SIG-M5 treated with dmso at 0.1 percent for 504 hours (cell line): ENCODE measurements around the gene UNC93A.
"Not testable (repeated sequence)": the region's sequence is repeated elsewhere in the genome, so short reads cannot be mapped to it uniquely, and the experiment has no call there.

Experiments used
- DNase-seq: peaks from one replicate; lab custom pipeline; 2025; ENCODE audit not compliant: unreplicated experiment; lab: John Stamatoyannopoulos, UW

Gene UNC93A

DNA sequence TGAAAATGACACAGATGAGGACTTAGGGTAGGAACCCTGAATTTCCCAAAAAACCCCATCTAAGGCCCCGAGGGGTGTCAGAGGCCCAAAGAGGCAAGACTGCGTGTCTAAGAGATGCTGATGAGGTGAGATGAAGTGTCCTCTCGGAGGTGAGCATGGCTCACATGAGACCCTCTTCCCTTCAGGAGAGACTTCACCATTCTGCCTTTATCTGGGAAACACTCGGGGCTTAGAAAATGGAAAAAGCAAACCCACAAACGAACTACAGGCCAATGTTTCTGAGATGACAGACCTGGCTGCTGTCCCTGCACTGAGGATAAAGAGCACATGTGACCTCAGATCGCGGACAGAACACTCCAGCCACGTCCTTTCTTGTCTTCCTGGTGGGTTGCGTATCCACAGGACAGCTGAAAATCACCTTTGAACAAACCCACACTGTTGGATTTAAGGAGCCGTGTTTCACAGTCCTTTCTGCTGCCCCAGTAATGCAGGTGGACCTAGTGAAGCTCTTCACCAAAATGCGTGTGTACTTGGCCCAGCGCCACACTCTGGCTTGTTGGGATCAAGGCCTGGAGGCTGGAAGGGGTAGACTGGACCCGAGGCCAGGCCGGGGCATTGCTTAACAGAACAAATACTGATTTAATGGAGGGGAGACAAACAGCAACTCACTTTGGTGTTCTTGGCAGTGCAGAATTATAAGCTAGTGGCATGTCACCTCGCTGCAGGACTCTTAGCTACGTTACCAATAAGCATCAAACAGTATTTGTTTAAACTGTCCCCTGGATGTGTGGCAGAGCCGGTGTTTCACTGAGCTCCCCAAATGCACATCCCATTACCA, 18.5 kb downstream of the UNC93A start:
- DNase-seq: not testable (repeated sequence)

DNA sequence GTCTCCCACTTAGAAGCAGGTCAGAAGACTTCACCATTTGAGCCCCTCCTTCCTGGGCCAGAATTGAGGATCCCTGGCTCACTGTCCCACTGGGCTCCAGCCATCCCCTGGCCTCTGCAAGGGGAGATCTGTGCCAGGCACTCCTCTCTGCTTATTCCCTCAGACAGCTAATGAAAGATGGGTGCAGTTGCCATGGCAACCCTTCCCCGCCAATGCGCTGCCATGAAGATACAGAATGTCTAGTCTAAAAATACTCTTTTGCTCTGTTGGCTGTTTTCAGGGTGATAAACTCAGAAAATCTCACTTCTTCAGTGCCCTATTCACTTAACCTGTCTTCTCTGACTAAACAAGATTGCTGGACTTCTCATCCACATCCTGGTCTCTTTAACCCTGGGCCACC, 20.2 kb downstream of the UNC93A start:
- DNase-seq: no peak

DNA sequence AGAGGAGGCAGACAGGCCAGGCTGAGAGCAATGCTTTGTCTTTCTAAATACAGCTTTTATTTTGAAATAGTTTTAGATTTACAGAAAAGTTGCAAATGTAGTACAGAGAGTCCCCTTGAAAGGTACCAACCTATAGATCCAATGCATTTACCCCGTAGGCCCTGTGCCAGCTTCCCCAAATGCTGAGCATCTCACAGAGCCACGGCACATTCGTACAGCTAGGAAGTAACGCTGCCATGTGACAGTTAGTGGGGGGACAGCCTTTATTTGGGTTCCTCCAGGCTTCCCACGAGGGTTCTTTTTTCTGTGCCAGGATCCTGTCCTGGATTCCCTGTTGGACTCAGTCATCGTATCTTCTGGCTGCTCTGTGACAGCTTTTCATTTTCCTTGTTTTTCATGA, 20.6 kb downstream of the UNC93A start:
- DNase-seq: not testable (repeated sequence)

DNA sequence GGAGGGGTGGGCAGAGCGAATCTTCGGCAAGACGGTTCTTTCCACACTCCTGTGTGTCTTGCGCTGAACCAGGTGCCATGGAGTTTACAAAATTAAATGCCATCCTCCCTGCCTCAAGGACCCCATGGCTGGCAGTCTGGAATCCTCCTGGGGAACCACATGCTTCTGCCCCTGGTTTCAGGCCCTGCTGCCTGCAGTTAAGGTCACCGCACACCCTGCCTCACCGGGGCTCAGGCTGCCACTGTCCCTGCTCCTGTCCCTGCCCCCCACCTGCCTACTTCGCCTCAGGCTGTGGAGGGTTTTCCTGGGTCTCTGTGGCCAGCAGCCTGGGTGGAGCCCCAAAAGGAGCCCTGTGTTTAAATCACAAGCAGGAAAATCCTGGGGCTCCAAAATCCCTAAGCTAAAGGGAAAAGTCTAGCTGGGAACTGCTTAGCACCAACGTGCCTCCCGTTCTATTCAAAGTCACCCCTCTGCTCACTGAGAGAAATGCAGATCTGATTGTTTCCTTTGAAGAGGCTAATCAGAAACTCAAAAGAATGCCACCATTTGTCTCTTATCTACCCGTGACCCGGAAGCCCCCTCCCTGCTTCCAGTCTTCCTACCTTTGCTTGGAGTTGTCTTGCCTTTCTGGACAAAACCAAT, 23.2 kb downstream of the UNC93A start:
- no peak for DNase-seq

DNA sequence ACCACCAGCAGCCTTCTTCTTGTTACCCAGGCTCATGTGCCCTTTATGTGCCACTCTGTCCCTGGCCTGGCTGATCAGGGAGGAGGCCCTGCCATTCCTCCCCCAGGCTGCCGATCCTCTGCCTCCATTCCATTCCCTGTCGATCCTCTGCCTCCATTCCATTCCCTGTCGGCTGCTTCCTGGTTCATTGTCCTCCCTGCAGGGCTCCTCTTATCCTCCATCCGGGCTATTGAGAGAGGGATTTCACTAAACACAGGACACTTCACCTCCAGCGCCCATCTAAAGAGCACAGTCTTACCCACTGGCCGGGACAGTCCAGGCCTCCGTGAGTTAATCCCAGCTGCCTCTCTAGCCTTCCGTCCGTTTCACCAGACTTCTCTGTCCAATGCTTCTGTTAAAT, 26.1 kb downstream of the UNC93A start:
- DNase-seq: no peak

- not testable (repeated sequence) for DNase-seq
These were observed 27.2 kb downstream of the UNC93A start for GRCh38 chr6:167318354-167318753.

- not testable (repeated sequence) for DNase-seq
These were observed 27.7 kb downstream of the UNC93A start for GRCh38 chr6:167318856-167319255.

DNA sequence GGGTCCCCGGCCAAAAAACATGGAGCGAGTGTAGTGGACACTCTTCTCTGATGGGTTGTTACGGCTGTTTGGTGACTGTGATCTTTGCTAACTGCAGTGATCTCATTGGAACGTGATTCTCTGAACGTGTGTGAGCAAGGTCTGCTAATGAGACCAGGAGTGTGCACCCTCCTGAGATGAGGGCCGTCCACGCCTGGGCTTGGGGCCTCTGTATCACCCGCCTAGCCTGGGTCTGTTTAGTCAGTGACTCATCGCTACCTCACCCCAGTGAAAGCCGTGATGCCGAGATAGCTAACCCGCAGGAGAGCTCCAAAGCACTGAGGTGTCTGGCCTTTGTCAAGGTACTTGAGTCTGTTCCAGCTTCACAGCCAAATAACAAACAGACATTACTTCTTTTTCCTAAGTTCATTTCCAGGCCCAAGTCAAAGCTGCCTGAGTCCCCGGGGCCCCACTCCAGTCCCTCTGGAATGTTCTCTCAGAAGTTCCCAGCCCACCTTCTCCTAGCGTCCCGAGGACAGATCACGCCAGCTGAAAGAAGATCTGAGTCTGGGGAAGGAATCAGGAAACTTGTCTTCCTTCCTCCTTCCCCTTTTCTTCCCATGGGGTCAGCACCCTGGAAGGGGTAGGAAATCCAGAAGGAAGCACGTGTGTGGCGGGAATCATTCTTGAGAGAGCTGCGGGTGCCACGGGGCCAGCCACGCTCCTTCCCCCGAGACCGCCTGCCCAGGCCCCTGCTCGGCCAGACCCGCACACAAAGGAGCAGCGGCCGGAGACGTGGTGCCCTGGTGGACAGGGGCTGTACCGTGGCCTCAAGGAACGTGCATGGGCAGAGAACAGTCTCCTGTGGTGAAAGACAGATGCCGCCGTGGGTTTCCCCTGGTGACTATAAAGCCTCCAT, 29.0 kb downstream of the UNC93A start:
- DNase-seq: not testable (repeated sequence)

DNA sequence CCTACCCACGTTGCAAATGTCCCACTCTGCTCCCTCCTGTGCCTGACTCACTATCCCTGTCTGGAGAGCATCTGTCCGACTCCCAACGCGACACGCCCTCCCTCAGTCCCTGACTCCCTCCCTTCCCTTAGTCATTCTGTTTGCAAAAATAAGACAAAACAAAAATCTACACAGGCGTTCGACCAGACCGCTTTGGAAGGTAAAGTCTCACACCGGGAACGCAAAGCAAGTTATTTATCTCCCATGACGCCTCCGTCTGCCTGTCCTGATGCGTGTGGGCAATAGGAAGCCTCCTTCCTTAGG, 29.6 kb downstream of the UNC93A start:
- DNase-seq: not testable (repeated sequence)

DNA sequence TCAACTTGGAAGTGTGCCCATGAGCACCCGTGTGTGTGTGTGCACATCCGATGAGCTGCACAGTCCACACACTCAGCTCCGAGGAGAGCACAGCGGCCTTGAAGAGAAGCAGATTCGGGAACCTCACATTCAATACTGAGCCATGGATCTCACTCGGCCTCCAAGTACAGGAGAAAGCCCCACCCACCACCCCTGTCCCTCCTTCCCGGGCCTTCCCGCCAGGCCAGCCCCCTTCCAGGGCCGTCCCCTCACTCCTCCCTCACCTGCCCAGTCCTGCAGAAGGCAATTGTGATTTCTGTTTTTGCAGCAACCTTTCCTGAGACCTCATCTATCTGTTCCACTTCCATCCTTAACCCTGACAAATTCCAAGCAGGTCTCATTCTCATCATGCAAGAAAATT, 30.1 kb downstream of the UNC93A start:
- DNase-seq: not testable (repeated sequence)

- DNase-seq: no peak
These were observed 32.0 kb downstream of the UNC93A start for GRCh38 chr6:167323111-167323510.

- no peak for DNase-seq
These were observed 33.0 kb downstream of the UNC93A start for GRCh38 chr6:167324111-167324510.

GRCh38 chr6:167325766-167326165, 34.7 kb downstream of the UNC93A start:
- no peak for DNase-seq

DNA sequence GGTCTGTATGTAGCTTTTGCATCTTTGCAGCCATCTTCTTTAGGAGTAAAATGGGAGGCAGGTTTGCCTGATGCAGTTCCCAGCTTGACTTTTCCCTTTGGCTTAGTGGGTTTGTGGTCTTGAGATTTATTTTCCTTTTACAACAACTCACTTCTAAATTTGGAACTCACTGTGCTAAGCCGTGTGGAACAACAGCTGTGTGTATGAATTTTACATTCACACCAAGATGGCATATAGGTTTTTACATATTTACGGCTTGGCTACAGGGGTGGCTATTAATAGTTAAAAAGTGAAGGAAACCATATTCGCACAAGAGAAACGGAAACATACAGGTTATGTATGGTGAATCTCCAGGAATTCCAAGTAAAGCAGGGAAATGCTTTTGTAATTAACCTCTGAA, 36.3 kb downstream of the UNC93A start:
- DNase-seq: no peak

GRCh38 chr6:167328086-167328485, 37.0 kb downstream of the UNC93A start:
- DNase-seq: no peak

- no peak for DNase-seq
These were observed 37.9 kb downstream of the UNC93A start for GRCh38 chr6:167329014-167329413.

DNA sequence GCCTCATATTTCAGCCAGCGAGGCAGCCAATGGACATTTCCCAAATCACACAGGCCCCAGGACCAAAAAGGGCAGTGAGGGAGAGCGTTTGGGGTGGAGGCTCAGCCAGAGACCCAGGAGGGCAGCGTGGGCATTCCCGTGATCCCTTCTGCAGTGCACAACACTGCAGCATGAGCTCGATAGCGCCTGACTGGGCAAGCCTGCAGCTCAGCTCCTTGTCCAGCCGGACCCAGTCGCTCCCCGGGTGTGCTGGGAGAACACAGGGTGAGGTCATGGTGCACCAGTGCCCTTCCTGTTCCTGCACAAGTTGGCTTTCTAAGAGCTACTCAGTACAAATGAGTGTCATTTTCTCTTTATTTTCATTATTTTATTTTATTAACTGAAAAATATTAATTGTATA, 39.6 kb downstream of the UNC93A start:
- no peak for DNase-seq

DNA sequence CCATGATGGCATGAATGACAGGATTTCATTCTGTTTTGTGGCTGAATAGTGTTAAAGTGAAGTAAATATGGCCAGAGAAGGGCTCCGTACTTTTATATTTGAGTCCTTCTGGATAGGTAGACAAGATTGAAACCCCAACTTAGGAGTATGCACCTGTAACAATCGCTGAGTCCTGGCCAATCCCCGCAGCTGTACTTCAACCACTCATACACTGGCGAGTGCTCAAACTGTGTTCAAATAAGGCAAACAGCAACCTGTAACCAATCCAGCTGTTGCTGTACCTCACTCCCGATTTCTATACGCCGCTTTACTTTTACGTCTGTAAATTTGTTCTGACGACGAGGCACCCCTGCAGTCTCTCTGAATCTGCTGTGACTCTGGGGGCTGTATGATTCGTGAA, 40.5 kb downstream of the UNC93A start:
- no peak for DNase-seq

DNA sequence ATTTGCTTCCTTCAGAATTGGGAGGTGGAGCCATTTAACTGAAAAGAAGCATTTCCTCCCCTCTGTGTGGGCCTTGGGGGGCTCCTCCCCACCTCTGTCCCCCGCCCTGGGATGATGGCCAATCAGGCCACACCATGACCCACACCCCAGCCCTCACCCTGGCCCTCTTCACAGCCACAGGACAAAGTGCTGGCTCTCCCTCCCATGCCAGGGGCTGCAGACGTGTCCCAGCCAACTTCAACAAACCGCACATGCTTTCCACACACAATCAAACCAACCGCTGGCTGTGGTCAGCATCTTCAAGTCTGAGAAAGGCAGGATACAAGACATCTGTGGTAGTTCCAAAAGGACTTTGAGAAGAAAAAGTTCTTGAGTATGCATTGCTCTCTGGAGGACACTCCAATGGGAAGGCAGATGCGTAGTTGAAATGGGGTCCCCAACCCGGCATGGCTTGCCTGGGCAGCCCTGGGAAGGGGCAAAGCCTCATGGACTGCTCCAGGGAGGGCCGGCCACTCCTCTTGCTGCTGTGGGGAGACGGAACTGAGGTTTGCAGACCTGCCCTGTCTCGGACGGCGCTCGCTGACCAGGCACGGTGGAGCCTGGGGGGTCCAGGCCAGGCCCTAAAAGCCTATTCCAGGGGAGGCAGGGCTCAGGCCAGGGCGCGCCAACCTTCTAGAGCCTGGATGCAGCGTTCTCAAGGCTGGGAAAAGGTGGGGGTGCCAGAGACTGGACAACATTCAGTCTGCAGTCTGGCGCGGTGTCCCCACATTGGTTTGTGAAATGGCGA, 45.9 kb downstream of the UNC93A start:
- DNase-seq: no peak

DNA sequence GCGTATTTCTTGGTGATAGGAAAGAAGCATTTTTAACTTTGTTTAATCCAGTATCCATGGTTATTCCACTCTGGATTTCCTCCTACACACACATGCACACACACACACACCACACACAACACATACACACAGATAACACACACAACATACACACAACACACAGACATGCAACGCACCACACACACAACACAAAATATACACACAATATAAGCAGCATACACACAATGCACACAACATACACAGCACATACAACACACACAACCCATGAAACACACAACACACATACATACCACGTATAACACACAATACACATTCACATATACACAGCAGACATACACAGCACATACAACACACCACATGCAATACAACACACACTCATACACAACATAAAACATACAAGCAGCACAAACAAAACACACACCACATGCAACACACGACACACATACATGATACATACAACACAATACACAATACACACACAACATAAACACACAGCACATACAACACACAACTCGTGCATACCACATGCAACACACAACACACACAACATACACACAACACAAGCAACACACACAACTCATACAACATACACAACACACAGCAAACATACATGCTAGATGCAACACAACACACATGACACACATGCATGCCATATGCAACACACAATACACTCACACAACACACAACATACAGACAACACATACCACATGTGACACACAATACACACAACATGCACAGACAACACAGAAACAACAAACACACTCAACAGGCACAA, 46.7 kb downstream of the UNC93A start:
- no peak for DNase-seq
